HT-29 (cell line): Measurements from ENCODE around the gene TSPAN17. TPM values are rescaled to one million over a fixed set of nuclear protein-coding genes. Genes with fewer than 3 reads are reported as not detected.
A peak's percentile ranks its signal among the peaks of the same experiment; 100 is the strongest.

ENCODE experiments used
- DNase-seq: peaks from one replicate; pipeline ENCODE4 v3.0.0-alpha.2; 2015; ENCODE audit warnings: low spot score
- total RNA-seq: library from RNA; depleted of rRNA; stranded (reverse); fragments of >200 nt; shearing (Covaris generic); gene quantifications from 2 replicates; pipeline ENCODE4 v1.2.3, GENCODE V29; 2014

The TSPAN17 gene
- total RNA-seq, 1 experiment from 2014 or later = 34.2 TPM

DNA sequence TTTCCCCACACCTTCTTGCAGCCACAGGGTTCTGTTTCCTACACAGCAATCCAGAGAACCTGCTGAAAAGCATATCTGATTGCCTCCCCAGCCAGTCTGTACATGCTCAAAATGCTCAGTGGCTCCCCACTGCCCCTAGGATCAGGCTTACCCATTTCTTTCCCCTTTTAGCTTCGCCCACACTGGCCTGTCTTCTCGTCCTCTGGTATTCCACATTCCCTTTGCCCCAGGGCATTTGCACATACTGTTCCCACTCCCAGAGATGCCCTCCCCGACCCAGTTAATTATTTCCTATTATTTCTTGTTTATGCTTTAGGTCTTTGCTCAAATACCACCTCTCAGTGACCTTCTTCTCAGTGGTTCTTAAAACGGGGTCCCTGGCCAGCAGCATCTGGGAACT is 6.7 kb upstream of the TSPAN17 start:
- no peak for DNase-seq

GRCh38 chr5:176642675-176643490 is 4.4 kb upstream of the TSPAN17 start:
- DNase-seq = no peak

GRCh38 chr5:176643491-176644219 is 3.6 kb upstream of the TSPAN17 start:
- DNase-seq = no peak

- no peak for DNase-seq
These were observed 3.0 kb upstream of the TSPAN17 start for GRCh38 chr5:176644294-176644693.

GRCh38 chr5:176644878-176645670 is 2.2 kb upstream of the TSPAN17 start:
- DNase-seq = no peak

DNA sequence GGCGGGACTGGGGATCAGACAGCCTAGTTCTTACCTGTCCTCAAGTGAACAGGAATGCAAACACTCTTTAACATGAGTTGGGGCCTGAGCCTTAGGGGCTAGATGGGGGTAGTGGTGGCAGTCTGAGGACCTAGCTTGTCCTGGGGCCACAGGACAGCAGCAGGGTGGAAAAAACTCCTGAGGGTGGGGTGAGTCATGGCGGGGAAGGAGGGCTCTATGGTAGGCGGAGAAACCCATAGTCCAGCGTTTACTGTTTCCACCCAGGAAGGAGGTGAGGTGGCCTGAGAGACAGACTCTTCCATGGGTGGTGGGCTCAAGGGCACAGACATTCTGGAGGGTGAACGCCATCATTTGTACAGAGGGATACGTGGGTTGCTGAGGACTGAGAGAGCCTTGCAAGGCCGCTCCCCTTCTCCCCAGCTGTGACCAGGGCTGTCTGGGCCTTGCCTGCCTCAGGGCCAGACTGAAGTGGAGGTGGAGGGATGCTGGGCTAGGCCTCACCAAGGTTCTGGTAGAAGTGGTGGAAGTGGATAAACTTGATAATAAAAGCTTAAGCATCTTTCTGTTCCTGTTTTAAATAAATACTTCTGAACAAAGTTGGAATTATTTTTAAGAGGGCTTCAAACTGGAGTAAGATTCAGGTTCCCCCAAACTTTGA is 1.1 kb upstream of the TSPAN17 start:
- DNase-seq = no peak

DNA sequence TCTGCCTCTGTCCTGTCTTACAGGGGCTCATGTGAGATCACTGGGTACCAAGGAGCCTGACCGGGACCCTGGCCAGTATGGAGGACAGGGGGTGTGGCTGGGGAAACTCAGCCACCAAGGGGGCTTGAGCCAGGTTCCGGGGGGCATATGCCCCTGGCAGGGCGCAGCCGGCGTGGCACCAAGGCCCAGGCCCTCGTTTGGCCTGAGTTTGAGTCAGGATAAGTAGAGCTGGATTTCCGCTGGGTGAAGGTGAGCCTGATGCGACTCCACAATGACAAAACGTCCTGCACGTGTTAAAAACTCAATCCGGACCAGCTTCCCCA is 616 bp upstream of the TSPAN17 start:
- no peak for DNase-seq

DNA sequence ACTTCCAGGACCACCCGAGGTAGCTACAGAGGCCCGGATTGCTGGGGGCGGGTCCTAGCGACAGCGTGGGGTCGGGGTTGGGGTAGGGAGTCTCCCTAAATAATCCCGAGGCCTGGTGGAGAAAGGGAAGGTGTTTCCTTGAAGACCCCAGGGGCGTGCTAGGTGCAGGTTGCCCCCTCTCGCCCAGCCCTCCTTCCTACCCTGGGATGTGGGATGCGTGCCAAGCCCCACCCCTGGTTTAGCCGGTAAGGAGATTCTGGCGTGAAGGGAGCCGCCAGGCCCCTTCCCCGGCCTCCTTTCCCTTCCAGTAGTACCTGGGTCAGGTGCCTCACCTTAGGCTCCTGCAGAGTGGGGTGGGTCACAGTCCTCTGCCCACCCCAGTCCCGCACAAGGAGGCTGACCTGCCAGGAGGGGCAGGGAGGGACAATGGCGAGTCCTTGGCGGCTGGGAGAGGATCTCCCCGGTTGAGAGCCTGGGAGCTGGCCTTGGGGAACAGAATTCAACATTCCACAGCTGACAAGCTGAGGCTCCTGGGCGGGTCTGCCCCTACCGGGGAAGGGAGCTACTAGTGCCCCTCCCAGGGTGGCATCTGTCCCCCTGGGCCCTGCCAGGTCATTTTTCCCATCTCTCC is 674 bp downstream of the TSPAN17 start:
- peak; percentile 48 for DNase-seq

DNA sequence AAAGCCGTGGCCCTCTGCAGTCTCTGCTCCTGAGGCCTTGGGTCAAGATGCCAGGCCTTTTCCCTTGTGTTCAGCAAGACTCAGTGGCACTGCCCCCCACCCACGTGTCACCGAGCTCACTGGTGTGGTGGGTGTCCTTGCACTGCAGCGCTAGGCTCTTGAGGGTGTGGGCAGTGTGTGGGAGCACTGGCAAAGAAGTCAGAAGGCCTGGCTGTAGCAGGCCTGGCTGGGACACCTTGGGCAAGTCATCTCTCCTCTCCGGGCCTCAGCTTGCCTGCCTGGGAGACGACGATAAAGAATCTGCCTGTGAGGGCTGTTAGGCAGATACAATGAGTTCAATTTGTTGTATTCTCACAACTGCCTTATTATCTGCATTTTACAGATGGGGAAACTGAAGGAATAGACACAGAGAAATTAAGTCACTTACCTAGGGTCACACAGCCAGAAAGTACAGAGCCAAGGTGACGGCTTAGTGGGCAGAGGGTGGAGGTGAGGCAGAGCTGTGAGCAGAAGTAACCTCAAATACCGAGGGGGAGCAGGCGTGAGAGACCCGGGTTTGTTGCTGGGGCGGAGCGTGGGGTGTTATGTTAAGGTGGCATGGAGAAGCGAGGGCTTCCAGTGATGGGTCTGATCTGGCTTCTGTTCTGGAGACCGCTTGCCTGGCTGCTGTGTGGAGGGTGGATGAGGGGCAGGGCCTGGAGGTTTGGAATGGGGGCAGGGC is 1.4 kb downstream of the TSPAN17 start:
- DNase-seq = no peak

DNA sequence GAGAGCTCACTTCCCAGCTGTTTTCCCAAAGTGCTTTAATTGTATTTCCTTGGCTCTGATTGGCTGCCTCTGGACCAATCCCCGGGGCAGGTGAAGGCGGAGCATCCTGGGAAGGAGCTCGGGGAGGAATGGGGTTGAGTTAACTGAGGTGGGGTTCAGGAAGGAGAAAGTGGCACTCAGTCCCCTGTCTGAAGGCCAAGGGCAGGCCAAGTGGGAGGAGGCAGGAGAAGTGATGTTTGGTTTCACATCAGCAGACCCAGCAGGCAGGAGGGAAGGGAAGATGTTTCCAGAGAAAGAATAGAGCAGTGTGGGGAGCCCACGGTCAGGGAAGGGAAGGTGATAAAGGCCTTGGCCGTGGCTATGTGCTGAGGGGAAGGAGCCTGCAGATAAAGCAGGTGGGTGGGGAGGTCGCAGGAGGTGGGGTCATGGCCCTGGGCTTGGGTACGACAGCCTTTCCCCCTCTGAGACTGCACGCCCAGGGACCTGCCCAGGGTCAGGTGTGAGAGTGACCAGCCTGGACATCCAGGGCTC is 3.1 kb downstream of the TSPAN17 start:
- no peak for DNase-seq

GRCh38 chr5:176651472-176651980 is 4.2 kb downstream of the TSPAN17 start:
- DNase-seq = no peak

DNA sequence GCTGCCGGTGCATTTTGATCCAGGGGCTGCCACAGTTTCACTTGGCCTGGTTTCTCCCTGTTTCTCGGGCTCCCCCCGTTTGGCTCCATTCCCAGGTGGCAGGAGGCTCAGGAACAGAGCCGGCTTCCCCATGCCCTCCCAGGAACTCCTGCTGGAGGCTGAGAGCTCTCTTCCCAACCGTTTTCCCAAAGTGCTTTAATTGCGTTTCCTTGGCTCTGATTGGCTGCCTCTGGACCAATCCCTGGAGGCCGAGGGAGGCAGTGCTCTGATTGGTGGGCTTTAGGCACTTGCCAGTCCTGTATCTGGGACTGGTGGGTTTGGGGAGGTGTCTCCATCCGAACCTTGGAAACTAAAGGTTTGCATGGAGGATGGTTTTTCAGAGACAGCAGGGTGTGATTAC is 4.9 kb downstream of the TSPAN17 start:
- no peak for DNase-seq

DNA sequence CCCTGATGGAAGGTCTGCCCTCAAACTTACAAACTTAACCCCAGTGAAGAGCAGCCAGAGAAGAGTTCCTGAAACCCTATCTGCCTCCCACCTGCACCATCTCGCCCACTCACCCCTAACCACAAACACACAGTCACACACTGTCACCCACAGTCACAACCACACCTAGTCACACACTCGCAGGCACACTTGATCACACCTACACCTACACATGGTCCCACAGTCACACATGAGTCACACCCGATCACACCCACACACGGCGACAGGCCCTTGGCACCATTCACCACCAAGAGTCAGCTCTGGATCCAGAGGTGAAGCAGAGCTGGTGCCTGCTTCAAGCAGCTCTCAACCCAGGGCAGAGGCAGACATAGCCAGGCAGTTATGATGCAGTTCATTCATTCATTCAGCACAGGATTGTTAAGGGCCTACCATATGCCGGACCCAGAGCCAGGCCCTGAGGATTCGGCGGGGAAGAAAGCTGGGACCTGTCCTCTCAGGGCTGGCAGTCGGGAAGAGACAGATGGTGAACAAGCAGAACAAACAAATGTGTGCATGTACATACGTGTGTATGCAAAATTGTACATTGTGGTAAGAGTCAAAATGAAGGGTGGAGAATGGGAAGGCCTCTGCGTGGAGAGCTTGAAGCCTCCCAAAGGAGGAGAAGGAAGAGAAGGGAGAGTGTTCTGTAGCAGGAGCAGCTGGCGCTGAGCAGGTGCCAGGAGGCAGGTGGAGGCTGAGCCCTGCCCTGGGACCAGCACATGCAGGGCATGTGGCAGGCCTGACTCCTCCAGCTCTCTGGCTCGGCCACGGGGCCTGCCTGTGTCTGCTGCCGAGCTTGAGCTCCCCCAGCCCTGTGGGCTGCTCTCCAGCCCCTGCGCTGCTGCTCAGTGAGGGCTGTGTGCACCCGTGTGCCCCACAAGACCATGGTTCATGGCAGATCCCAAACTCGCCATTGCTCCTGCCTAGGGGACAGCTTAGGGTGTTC is 6.4 kb downstream of the TSPAN17 start:
- DNase-seq = no peak

DNA sequence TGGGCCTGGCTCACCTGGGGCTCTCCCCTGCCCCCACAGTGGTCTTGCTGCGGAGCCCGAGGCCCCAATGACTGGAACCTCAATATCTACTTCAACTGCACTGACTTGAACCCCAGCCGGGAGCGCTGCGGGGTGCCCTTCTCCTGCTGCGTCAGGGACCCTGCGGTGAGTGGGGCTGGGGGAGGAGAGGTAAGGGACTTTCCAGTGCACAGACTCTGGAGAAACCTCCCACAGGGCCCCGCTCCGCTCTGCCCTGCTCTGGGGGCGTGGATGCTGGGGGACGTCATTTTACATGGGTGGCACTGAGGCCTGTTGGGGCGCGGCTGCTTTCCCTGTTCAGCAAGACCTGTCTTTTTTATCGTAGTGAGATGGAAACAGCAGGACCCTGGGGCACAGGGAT is 7.6 kb downstream of the TSPAN17 start:
- DNase-seq = no peak

- DNase-seq = no peak
These were observed 9.2 kb downstream of the TSPAN17 start for GRCh38 chr5:176656467-176656990.

DNA sequence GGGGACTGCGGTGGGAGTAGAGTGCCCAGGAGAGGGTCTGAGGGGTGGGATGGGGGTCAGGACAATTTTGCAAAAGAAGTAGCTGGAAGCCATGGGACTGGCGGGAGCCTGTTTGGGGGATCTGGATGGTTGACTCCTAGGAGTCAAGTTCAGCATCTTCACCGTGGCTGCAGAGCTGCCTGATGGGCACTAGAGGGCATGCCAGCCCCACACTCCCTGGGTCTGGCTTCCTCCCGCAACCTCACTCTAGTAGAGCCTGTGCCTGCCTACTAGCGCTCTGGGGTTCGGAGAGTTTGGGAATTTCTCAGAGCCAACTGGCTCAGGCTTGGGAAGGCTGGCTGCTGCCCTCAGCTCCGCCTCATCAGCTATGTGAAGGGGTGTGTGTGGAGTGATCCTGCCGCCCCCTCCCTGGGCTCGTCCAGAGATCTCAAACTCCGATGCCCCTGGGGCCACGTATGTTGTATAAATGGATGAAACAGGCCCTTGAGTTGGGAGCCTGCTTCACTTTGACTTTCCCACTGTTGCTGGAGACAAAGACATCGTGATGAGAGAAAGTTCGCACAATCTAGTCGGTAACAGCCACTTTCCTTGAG is 10.8 kb downstream of the TSPAN17 start:
- peak; percentile 77 for DNase-seq

- DNase-seq = peak; percentile 28
These were observed 11.7 kb downstream of the TSPAN17 start for GRCh38 chr5:176658817-176659511.

GRCh38 chr5:176659512-176659839 is 12.2 kb downstream of the TSPAN17 start:
- no peak for DNase-seq
